Hepatocyte (in vitro differentiated cells): ENCODE measurements around the gene PSMD2. TPM values are rescaled to one million over a fixed set of nuclear protein-coding genes. Genes with fewer than 3 reads are reported as not detected.
A peak's percentile ranks its signal among the peaks of the same experiment; 100 is the strongest.
"Not testable (repeated sequence)": the region's sequence is repeated elsewhere in the genome, so short reads cannot be mapped to it uniquely, and the experiment has no call there.

ENCODE experiments used
- DNase-seq: peaks from one replicate; pipeline ENCODE4 v3.0.0-alpha.2; 2016; ENCODE audit warnings: low spot score
- H2AFZ ChIP-seq: fragments of 200-600 bp; sonication (generic); 2 replicates; pipeline ENCODE4 v1.6.0; 2016; ENCODE audit warnings: antibody characterized with exemption, mild to moderate bottlenecking
- H3K27ac ChIP-seq: fragments of 200-600 bp; sonication (generic); 2 replicates; pipeline ENCODE4 v1.5.1; 2016; ENCODE audit warnings: mild to moderate bottlenecking
- H3K27me3 ChIP-seq: fragments of 200-600 bp; sonication (generic); 2 replicates; pipeline ENCODE4 v1.6.1; 2016
- H3K36me3 ChIP-seq: fragments of 200-600 bp; sonication (generic); replicated peaks from 2 replicates; pipeline ENCODE4 v1.5.1; 2016; ENCODE audit warnings: low read depth; ENCODE audit not compliant: insufficient read depth
- H3K4me1 ChIP-seq: fragments of 200-600 bp; sonication (generic); 2 replicates; pipeline ENCODE4 v1.5.1; 2016; ENCODE audit warnings: mild to moderate bottlenecking, moderate library complexity; ENCODE audit not compliant: insufficient read depth
- H3K4me2 ChIP-seq: fragments of 200-600 bp; sonication (generic); 2 replicates; pipeline ENCODE4 v1.6.0; 2016
- H3K4me3 ChIP-seq: fragments of 200-600 bp; sonication (generic); 2 replicates; pipeline ENCODE4 v1.5.1; 2016; ENCODE audit warnings: mild to moderate bottlenecking
- H3K79me2 ChIP-seq: fragments of 200-600 bp; sonication (generic); 2 replicates; pipeline ENCODE4 v1.6.0; 2017; ENCODE audit warnings: mild to moderate bottlenecking
- H3K9me2 ChIP-seq: fragments of 200-600 bp; sonication (generic); replicated peaks from 2 replicates; pipeline ENCODE4 v1.6.0; 2017; ENCODE audit warnings: mild to moderate bottlenecking; ENCODE audit not compliant: insufficient read depth
- H3K9me3 ChIP-seq: fragments of 200-600 bp; sonication (generic); 2 replicates; pipeline ENCODE4 v1.5.1; 2016; ENCODE audit warnings: low read depth, mild to moderate bottlenecking
- H4K20me1 ChIP-seq: fragments of 200-600 bp; sonication (generic); 2 replicates; pipeline ENCODE4 v1.6.0; 2016; ENCODE audit warnings: mild to moderate bottlenecking; ENCODE audit not compliant: insufficient read depth, poor library complexity, severe bottlenecking
- EZH2 ChIP-seq: fragments of 200-600 bp; sonication (generic); IDR thresholded peaks from 2 replicates; pipeline ENCODE4 v1.6.1; 2016; ENCODE audit warnings: antibody characterized with exemption, mild to moderate bottlenecking, borderline replicate concordance
- EZH2phosphoT487 ChIP-seq: fragments of 200-600 bp; sonication (generic); IDR thresholded peaks from one replicate; pipeline ENCODE4 v1.6.1; 2018; ENCODE audit warnings: antibody characterized with exemption, mild to moderate bottlenecking, low read depth, moderate library complexity; ENCODE audit not compliant: unreplicated experiment, severe bottlenecking
- WGBS: methylation state at CpG from one replicate; pipeline ENCODE4 v1.1.6; 2016; ENCODE audit warnings: low lambda C conversion rate; ENCODE audit errors: missing lambda C conversion rate; 5-methylcytosine and 5-hydroxymethylcytosine counted together
- polyA plus RNA-seq: library from polyadenylated mRNA; unstranded; fragments of >200 nt; fragmentation: Nextera tagmentation; extraction: Ambion mirVana; gene quantifications from 2 replicates; pipeline ENCODE4 v1.2.1, GENCODE V29; 2016
- total RNA-seq: library from RNA; depleted of rRNA; stranded (reverse); fragments of >200 nt; gene quantifications from 2 replicates; pipeline ENCODE4 v1.2.3, GENCODE V29; 2014
- TF ChIP-seq, protein P1 (sequence below): fragments of 200-600 bp; sonication (generic); IDR thresholded peaks from 2 replicates; pipeline ENCODE4 v1.5.1; 2016; ENCODE audit warnings: antibody characterized with exemption, mild to moderate bottlenecking; ENCODE audit not compliant: poor library complexity

Gene PSMD2
- total and polyA plus RNA-seq, 2 experiments from 2014 or later = 232 to 241 TPM

DNA sequence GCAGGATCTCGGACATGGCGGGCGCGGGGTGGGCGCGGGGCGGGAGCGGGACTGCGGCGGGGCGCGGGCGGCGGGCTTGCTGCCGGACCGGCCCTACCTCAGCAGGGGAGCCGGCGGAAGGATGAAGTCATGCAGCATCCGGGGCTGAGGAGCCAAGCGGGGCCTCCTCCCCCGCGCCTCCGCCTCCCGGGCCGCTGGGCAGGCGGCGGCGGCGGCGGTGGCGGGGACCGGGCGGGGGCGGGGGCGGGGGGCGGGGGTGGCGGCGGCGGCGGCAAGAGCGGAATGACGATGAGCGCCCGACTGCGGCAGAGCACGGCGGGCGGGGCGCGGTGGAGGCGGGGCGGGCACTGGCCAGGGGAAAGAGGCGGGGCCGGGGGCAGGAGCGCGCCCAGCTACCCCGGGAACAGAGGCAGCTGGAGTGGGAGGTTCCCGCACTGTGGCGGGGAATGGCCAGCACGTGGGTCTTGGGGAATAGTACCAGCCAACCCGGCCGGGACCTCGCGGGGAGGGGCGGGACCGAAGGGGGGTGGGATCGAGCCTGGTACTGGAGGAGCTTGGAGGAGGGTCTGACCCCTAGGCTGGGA lies 37.7 kb upstream of the PSMD2 start, which contains the start of gene CAMK2N2:
Gene CAMK2N2, minus strand, starts transcription at position 284 of the 584 bp plus-strand sequence. Its CDS starts 268 bp downstream, at position 16.
- no peak within 1 kb of the TSS for H3K27ac ChIP-seq
- H3K4me1 ChIP-seq = peaks cover 19% of the 10 kb centered on the region
- DNase-seq = peak; percentile 69
- no peaks in the 10 kb centered on the region for H3K9me3 ChIP-seq
- peaks cover 58% of the 10 kb centered on the region for H3K27me3 ChIP-seq
- no peaks in the 10 kb centered on the region for H4K20me1 ChIP-seq
- no peaks in the 10 kb centered on the region for H3K36me3 ChIP-seq
- TF ChIP-seq EZH2phosphoT487 = no peak
- TF ChIP-seq, protein P1, sequence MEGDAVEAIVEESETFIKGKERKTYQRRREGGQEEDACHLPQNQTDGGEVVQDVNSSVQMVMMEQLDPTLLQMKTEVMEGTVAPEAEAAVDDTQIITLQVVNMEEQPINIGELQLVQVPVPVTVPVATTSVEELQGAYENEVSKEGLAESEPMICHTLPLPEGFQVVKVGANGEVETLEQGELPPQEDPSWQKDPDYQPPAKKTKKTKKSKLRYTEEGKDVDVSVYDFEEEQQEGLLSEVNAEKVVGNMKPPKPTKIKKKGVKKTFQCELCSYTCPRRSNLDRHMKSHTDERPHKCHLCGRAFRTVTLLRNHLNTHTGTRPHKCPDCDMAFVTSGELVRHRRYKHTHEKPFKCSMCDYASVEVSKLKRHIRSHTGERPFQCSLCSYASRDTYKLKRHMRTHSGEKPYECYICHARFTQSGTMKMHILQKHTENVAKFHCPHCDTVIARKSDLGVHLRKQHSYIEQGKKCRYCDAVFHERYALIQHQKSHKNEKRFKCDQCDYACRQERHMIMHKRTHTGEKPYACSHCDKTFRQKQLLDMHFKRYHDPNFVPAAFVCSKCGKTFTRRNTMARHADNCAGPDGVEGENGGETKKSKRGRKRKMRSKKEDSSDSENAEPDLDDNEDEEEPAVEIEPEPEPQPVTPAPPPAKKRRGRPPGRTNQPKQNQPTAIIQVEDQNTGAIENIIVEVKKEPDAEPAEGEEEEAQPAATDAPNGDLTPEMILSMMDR = no peak
- TF ChIP-seq EZH2 = no peak
- no peak within 1 kb of the TSS for H2AFZ ChIP-seq
- H3K9me2 ChIP-seq = no peaks in the 10 kb centered on the region
- H3K4me3 ChIP-seq = peak within 1 kb of the TSS; percentile 20
- no peaks in the 10 kb centered on the region for H3K79me2 ChIP-seq
- 0% methylated on average over 10 of the region's 67 CpGs for WGBS
- peak within 1 kb of the TSS; percentile 97 for H3K4me2 ChIP-seq

DNA sequence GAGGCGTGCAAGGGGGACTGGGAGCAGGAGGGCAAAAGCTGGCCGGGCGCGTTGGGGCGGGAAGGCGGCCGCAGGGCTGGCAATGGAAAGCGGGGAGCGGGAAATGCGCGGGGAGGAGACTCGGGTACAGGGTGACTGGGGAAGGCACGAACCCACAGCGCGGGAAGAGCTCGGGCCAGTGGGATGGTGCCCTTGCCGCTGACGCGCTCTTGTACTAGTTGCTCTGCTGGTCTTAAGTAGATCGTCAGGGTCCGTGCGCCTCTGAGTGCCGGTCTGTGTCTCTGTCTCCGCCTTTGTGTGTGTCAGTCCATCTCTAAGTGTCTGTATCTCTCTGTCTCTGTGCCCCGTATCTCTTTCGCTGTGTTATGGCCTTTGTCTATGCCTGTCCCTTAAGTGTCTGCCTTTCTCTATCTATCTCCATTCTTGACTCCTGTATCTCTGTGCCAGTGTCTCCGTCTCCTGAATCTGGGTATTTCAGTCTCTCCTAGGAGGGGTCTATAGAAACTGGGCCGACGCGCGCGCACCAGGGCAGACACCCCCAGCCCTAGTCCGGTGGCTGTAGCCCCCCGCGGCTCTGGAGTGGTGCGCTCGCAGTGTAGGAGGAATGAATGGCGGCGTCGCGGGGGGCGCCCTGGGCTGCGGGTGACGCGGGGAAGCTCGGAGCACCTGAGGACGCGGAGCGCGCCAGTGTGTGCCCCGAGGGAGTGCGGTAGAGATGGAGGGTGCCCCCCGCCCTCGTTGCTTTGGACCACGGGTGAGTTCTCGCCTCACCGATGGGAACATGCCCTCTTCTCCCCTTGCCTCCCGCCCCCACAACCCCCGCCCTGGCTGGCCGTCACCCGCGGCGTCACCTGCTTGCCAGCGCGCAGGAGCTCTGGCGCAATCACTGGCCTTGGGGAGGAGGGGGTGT lies 36.9 kb upstream of the PSMD2 start:
- peaks cover 58% of the 10 kb centered on the region for H3K27me3 ChIP-seq
- 2% methylated on average over 49 of the region's 66 CpGs for WGBS
- peak; percentile 16 for TF ChIP-seq EZH2phosphoT487
- TF ChIP-seq, protein P1 = no peak
- TF ChIP-seq EZH2 = peak; percentile 68
- peak; percentile 54 for DNase-seq
- no peaks in the 10 kb centered on the region for H3K9me3 ChIP-seq
- H3K79me2 ChIP-seq = no peaks in the 10 kb centered on the region
- no peak overlapping the region for H2AFZ ChIP-seq
- H3K4me2 ChIP-seq = peak overlapping the region; percentile 97
- no peak overlapping the region for H3K27ac ChIP-seq
- H3K4me1 ChIP-seq = peaks cover 19% of the 10 kb centered on the region
- no peaks in the 10 kb centered on the region for H3K9me2 ChIP-seq
- peak overlapping the region; percentile 18 for H3K4me3 ChIP-seq
- no peaks in the 10 kb centered on the region for H4K20me1 ChIP-seq
- H3K36me3 ChIP-seq = no peaks in the 10 kb centered on the region

DNA sequence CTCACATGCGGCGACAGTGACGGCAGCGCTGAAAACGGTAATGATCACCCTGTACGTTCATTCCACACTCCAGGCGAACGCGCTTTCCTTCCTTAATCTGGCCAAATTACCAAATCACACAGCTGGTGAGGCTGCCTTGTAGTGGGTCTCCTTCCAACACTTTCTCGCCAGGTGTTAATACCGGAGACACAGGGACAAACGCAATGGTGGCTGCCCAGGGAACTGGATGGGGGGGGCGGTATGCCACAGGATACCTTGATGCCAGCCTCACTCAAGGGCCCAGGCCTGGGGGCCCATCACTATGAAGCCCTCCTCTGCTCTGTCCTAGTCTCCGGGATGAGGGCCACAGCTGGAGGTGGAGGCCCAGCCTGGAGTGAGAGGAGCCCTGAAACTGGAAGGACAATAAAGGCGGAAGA lies 36.3 kb upstream of the PSMD2 start:
- H3K4me1 ChIP-seq = peaks cover 19% of the 10 kb centered on the region
- no peak for DNase-seq
- WGBS = 27% methylated on average over 15 of the region's 15 CpGs
- H3K9me2 ChIP-seq = no peaks in the 10 kb centered on the region
- no peaks in the 10 kb centered on the region for H3K36me3 ChIP-seq
- H3K4me2 ChIP-seq = peak overlapping the region; percentile 97
- TF ChIP-seq EZH2 (no peak), EZH2phosphoT487 (peak; percentile 31)
- H3K9me3 ChIP-seq = no peaks in the 10 kb centered on the region
- H3K79me2 ChIP-seq = no peaks in the 10 kb centered on the region
- H3K4me3 ChIP-seq = no peak overlapping the region
- H3K27ac ChIP-seq = no peak overlapping the region
- H2AFZ ChIP-seq = no peak overlapping the region
- no peaks in the 10 kb centered on the region for H4K20me1 ChIP-seq
- peaks cover 58% of the 10 kb centered on the region for H3K27me3 ChIP-seq

DNA sequence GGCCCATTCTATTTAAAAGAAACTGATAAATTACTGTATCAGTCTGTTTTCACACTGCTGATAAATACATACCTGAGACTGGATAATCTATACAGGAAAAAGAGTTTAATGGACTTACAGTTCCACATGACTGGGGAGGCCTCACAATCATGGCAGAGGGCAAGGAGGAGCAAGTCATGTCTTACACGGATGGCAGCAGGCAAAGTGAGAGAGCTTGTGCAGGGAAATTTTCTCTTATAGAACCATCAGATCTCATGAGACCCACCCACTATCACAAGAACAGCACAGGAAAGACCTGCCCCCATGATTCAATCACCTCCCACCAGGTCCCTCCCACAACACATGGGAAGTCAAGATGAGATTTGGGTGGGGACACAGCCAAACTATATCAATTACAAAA lies 31.8 kb upstream of the PSMD2 start:
- not testable (repeated sequence) for H3K4me2 ChIP-seq

More for the DNA sequence above, 31.8 kb upstream of the PSMD2 start:
- not testable (repeated sequence) for H3K4me3 ChIP-seq, H3K9me2 ChIP-seq, H4K20me1 ChIP-seq, DNase-seq, H3K9me3 ChIP-seq, H3K27ac ChIP-seq, H3K4me1 ChIP-seq, H2AFZ ChIP-seq, H3K36me3 ChIP-seq, H3K79me2 ChIP-seq
- H3K27me3 ChIP-seq = peaks cover 38% of the 10 kb centered on the region
- 100% methylated on average over 1 of the region's 1 CpG for WGBS
